Endothelial cell (in vitro differentiated cells): ENCODE measurements around the gene PPP2R2B. TPM values are rescaled to one million over a fixed set of nuclear protein-coding genes. Genes with fewer than 3 reads are reported as not detected.

Experiments used
- DNase-seq: peaks from one replicate; pipeline ENCODE4 v3.0.0; 2021; ENCODE audit warnings: low spot score
- H3K27ac Mint-ChIP-seq: one replicate; pipeline ENCODE4 v1.8.0; 2021; ENCODE audit warnings: mixed read lengths, inconsistent platforms; ENCODE audit not compliant: unreplicated experiment
- H3K27me3 Mint-ChIP-seq: one replicate; pipeline ENCODE4 v1.8.0; 2021; ENCODE audit warnings: mild to moderate bottlenecking, moderate library complexity, mixed read lengths, inconsistent platforms; ENCODE audit not compliant: unreplicated experiment
- H3K36me3 Mint-ChIP-seq: one replicate; pipeline ENCODE4 v1.8.0; 2021; ENCODE audit warnings: mild to moderate bottlenecking, low read depth, mixed read lengths, inconsistent platforms; ENCODE audit not compliant: unreplicated experiment
- H3K4me1 Mint-ChIP-seq: one replicate; pipeline ENCODE4 v1.8.0; 2021; ENCODE audit warnings: mild to moderate bottlenecking, mixed read lengths, inconsistent platforms; ENCODE audit not compliant: unreplicated experiment
- H3K4me3 Mint-ChIP-seq: one replicate; pipeline ENCODE4 v1.8.0; 2021; ENCODE audit warnings: mild to moderate bottlenecking, mixed read lengths, inconsistent platforms; ENCODE audit not compliant: unreplicated experiment
- H3K9me3 Mint-ChIP-seq: one replicate; pipeline ENCODE4 v1.8.0; 2021; ENCODE audit warnings: mixed read lengths, inconsistent platforms; ENCODE audit not compliant: unreplicated experiment
- CTCF ChIP-seq: fragments of 200-600 bp; sonication (generic); IDR thresholded peaks from one replicate; pipeline ENCODE4 v1.5.0; 2021; ENCODE audit warnings: antibody characterized with exemption; ENCODE audit not compliant: unreplicated experiment
- total RNA-seq: library from RNA; stranded (reverse); fragmentation: NEBNext Ultra II Directional; extraction: Animal tissue kit (Norgen Biotek cat#: 25700); gene quantifications from one replicate; pipeline ENCODE4 v1.2.1, GENCODE V29; 2021; ENCODE audit not compliant: unreplicated experiment

Gene PPP2R2B
- total RNA-seq, 1 donor from 2014 or later: 0.59 TPM

- DNase-seq: no peak
- Mint-ChIP-seq H3K27me3 (no peaks in the 10 kb centered on the region), H3K9me3 (no peaks in the 10 kb centered on the region), H3K27ac (no peak overlapping the region), H3K4me1 (no peaks in the 10 kb centered on the region), H3K4me3 (no peak overlapping the region), H3K36me3 (no peaks in the 10 kb centered on the region)
- TF ChIP-seq CTCF: no peak
Observed at GRCh38 chr5:146717951-146718350, 160.6 kb downstream of the PPP2R2B start.

- DNase-seq: no peak
- Mint-ChIP-seq H3K27me3 (no peaks in the 10 kb centered on the region), H3K4me1 (no peaks in the 10 kb centered on the region), H3K27ac (no peak overlapping the region), H3K36me3 (no peaks in the 10 kb centered on the region), H3K9me3 (no peaks in the 10 kb centered on the region), H3K4me3 (no peak overlapping the region)
- TF ChIP-seq CTCF: no peak
Observed at GRCh38 chr5:146716636-146717035, 161.9 kb downstream of the PPP2R2B start.

- H3K4me3 Mint-ChIP-seq: no peak overlapping the region
- H3K4me1 Mint-ChIP-seq: peaks cover 4% of the 10 kb centered on the region
- DNase-seq: no peak
- no peaks in the 10 kb centered on the region for H3K36me3 Mint-ChIP-seq
- peaks cover 1% of the 10 kb centered on the region for H3K27me3 Mint-ChIP-seq
- H3K27ac Mint-ChIP-seq: no peak overlapping the region
- H3K9me3 Mint-ChIP-seq: no peaks in the 10 kb centered on the region
- no peak for TF ChIP-seq CTCF
Observed at GRCh38 chr5:146710348-146710747, 168.2 kb downstream of the PPP2R2B start.

- Mint-ChIP-seq H3K27ac (no peak overlapping the region), H3K27me3 (peaks cover 1% of the 10 kb centered on the region), H3K9me3 (no peaks in the 10 kb centered on the region), H3K4me3 (no peak overlapping the region), H3K4me1 (peaks cover 4% of the 10 kb centered on the region), H3K36me3 (no peaks in the 10 kb centered on the region)
- no peak for DNase-seq
- TF ChIP-seq CTCF: no peak
Observed at GRCh38 chr5:146707316-146707715, 171.2 kb downstream of the PPP2R2B start.

- H3K36me3 Mint-ChIP-seq: no peaks in the 10 kb centered on the region
- H3K4me1 Mint-ChIP-seq: peaks cover 4% of the 10 kb centered on the region
- no peak for DNase-seq
- no peak for TF ChIP-seq CTCF
- no peak overlapping the region for H3K4me3 Mint-ChIP-seq
- H3K27me3 Mint-ChIP-seq: peaks cover 1% of the 10 kb centered on the region
- no peak overlapping the region for H3K27ac Mint-ChIP-seq
- no peaks in the 10 kb centered on the region for H3K9me3 Mint-ChIP-seq
Observed at GRCh38 chr5:146706321-146706972, 172.1 kb downstream of the PPP2R2B start.
